ENCODE data around the gene ANKRD60.

The ANKRD60 gene

DNA sequence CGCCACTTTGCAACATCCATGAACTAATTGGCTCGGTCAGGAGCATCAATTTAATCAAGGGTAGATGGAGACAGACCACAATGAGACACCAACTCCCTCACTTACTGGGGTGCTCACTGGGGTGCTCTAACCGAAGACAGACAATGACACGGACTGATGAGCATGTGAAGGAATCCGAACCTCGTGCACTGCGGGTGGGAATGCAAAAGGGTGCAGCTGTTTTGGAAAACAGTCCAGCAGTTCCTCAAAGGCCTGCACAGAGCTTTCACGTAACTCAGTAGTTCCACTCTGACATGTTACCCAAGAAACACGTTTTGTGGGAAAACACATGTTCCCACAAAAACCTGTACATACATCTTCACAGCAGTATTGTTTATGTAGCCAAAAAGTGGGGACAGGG, 26.8 kb downstream of the ANKRD60 start:
- intact Hi-C loops (cut with DNase I) = loop anchor here (10.0 kb wide), 1 partner anchor 687 kb away; no protein-coding TSS in a partner anchor
- DNase-seq = no peak

DNA sequence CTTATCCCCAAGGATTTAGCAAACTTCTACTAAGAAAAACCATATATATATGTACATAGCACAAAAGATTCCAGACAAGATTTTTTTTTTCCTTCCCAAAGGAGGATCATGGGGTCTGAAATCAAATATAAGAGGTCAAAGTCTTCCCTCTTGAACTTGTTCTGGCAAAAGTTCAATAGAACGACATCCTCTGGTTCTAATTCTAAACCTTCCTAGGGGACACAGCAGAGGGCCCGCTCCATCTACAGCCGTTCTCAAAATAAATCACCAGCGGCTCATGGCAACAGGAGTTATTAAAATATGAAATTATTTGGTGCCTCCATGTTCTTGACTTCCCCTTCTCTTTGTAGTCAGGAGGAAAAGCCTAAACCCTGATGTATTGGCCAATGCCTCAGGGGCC, 29.0 kb downstream of the ANKRD60 start:
- intact Hi-C loops (cut with DNase I) = no loop called here
- no peak for DNase-seq

DNA sequence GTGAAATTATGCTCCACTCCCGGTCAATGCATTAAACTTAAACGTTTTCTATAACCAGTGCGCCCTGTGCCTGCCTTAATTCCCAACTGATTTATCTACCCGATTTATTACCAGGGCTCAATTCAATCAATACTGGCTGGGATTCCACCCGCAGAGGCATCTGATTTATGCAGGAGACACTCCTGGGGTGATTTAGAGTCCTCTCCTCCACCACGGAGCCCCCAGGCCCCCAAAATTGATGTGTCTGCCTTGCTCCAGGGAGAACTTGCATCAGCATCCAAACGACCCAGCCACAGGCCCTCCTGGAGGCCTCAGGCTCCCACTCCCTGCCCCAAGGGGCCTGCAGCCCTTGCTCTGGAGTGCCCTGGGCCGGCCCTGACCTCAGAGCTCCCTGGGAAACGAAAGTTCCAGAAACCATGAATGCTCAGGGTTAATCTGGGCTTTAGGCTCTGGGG, 29.5 kb downstream of the ANKRD60 start:
- intact Hi-C loops (cut with DNase I) = no loop called here
- DNase-seq = no peak

DNA sequence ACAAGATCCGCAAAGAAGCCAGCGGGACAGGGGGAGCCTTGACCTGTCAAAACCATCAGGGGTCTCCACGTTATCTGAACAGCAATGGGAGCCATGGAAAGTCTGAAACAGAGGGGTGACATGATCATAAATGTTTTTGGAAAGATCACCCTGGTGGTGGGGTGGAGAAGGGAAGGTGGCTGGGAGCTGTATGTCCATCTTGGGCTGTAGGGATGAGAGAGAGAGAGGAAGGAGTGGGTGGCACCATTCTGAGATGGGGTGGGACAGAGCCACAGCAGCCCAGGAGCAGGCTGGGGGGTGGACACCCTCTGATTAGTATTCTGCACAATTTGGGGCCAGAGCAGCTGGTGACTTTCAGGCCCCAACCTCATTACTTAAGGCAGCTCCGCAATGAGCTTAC, 30.1 kb downstream of the ANKRD60 start:
- DNase-seq = no peak
- intact Hi-C loops (cut with DNase I) = no loop called here

DNA sequence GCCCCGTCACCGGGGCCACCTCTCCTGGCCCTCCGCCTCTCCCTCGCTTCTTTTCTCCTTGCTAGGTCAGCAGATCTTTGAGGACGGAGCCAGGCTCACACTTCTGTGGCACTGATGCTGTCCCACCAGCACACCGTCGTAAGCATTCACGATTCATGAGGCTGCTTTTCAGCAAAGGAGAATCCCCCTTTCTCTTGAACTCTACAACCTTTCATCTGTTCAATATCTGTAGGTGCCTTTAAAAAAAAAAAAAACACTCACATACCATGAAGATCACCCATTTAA, 31.3 kb downstream of the ANKRD60 start:
- DNase-seq = no peak
- intact Hi-C loops (cut with DNase I) = no loop called here

DNA sequence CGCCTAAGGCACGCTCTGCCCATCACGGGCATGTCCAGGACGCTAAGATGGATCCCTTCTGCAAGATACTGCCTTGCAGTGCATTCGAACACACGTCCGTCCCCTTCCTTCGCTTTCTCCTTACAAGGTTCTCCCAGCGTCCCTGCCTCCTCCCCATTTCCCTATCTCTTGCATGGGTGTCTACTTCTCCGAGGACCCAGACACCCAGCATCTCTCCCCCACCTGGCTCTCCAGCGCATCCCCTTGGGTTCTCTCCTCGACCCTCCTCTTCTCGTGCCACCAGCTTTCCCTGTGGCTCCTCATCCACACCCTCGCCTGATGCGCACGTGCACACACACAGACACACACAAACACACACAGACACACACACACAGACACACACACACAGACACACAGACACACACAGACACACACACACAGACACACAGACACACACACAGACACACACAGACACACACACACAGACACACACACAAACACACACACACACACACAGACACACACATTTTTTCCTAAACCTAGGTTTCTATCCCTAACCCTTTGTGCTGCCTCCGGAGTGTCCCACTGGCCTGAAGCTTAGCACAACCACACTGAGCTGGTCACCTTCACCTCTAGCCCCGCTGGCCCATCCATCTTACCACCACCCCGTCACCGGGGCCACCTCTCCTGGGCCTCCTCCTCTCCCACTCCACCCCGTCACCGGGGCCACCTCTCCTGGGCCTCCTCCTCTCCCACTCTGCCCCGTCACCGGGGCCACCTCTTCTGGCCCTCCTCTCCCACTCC, 31.9 kb downstream of the ANKRD60 start:
- intact Hi-C loops (cut with DNase I) = no loop called here
- no peak for DNase-seq

DNA sequence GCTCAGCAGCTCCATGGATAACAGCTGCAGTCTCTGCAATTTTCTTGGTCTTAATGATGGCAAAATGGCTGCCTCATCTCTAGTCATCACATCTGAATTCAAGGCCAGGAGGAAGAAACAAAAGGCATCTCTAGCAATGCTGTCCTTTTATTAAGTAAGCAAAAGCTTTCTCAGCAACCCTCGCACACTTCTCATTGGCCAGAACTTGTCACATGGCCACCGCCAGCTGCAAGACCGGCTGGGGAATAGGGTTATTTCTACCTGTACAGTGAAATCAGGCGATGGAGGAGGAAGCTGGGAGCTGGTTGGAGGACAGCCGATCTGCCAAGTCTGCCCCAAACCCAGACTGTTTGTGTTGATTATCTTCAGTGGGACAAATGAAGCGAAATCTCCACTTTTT, 33.4 kb downstream of the ANKRD60 start:
- DNase-seq = no peak
- intact Hi-C loops (cut with DNase I) = no loop called here

DNA sequence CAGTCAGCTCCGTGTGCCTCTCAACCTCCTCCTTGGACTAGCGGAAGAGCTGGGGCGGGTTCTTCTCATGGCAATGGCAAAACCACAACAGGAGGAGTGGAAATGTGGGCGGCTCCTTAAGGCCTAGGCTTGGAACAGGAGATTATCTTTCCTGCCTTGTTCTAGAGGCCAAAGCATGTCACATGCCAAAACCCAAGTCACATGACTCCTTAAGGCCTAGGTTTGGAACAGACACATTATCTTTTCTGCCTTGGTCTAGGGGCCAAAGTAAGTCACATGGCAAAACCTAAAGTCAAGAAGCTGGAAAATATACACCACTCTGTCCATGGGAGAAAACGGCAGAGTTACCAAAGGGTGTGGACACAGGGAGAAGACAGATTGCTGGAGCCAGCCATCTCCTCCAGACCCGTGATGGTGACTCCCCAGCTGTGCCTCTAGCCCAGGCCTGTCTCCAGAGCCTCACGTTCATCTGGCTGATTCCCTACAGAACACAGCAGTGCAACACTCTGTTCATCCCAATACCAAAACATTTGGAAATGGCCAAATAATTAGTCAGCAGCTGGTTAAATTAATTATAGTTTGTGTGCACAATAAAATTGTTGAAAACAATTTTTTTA, 34.2 kb downstream of the ANKRD60 start:
- intact Hi-C loops (cut with DNase I) = no loop called here
- no peak for DNase-seq

DNA sequence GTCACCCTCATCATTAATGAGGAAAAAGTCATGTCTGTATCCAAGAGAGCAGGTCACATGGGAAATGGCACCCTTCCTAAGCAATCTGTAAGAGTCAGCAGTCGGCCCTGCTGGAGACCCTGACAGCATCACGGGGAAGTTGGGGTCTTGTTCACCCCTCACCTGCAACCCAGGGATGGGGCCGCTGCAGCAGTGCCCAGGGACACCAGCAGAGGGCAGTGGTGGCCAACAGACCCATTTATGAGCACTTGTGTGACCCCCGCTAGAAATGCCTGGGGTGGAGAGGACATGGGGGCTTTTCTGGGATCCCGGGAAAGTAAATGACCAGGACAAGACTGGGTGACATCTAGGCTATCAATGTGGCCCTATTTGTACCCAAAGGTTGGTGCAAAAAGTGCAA, 35.9 kb downstream of the ANKRD60 start:
- intact Hi-C loops (cut with DNase I) = no loop called here
- peak in 2 of 42 donors; percentile 36 to 54 for DNase-seq

DNA sequence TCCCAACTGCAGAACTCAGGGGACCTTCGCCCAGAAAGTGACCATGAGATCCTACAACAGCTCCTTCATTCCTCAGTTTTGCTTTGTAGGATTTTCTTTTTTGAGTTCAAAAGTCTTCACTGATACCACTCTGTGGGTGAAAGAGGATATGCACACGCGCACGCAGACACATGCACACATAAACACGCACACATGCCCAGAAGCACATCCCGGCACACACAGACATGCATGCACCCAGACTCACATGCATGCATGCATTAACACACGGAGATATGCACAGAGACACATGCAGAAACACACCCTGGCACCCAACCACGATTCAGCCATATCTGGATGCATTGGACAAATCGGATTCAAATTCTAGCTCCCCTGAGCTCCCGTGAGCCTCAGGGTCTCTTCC, 36.4 kb downstream of the ANKRD60 start:
- intact Hi-C loops (cut with DNase I) = no loop called here
- no peak for DNase-seq

DNA sequence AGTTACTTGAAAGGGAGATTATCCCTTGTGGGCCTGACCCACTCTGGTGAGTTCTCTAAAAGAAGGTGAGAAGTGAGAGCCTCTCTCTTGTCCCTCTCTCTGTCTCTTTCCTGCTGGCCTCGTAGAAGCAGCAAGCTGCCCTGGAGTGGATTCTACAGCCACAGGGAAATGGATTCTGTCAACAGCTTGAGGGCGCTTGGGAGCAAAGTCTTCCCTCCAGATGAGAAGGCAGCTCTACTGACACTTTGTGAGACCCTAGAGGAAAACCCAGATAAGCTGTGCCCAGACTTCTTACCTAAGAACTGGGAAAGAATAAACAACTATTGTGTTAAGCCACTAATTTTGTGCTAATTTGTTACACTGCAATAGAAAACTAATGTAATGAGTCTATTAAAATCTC, 39.9 kb downstream of the ANKRD60 start:
- DNase-seq = no peak
- intact Hi-C loops (cut with DNase I) = no loop called here

DNA sequence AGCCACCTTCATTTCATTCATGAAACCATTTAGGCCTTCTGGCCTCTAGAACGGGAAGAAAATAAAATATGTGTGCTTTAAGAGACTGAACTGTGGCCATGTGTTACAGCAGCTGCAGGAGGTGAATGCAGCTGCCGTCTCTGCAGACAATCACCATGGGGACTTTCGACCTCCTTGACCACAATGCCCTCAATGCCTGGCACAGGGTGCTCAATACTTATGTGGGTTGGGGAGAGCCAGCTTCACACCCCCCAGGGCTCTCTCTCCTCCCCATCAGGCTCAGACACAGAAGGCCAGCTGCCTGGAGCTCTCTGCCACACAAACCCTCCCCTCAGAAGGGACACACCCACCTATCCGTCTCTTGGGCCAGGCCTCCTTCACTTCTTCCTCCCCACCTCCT, 43.5 kb downstream of the ANKRD60 start:
- intact Hi-C loops (cut with DNase I) = no loop called here
- no peak for DNase-seq

DNA sequence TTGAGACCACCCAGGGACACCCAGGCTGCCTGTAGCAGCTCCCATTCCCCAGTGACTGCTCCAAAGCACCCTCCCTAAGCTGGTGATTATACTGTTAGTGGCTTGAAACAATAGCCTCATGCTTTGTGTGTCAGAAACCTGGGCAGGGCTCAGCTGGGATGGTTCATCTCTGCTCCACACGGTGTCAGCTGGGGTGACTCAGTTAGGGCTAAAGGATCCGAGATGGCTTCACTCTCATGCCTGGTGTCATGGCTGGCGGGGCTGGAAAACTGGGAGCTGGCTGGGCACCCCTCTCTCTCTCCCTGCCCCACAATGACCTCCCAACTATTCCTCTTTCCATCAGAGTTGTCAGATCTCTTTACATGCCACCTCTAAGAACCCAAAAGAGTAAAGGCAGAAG, 44.4 kb downstream of the ANKRD60 start:
- no peak for DNase-seq
- intact Hi-C loops (cut with DNase I) = no loop called here

DNA sequence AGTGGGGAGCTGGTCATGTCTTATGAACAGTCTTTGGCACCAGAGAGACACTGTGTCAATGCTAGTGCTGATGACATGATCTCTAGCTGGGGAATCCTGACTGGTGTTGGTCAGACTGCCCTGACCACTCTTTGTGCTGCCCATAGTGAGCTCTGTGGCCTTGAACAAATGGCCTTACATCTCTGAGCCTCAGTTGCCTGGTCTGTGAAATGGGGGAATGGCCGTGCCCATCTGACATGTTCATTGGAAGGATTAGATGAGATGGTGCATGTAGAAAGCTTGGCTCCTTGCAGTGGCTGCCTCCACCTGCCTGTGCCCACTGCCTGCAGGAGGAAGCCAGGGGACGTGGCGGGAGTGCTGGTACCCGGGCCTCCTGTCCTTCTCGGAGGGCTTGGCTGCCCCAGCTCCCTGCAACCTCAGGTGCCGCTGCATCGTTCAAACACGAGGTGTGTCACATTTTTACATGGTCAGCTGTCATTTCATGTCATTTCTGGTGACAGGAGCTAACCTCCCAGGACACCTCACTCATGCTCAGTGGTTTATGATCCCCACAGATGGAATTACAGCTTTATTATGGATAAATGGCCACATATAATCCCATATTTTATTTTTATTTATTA, 45.8 kb downstream of the ANKRD60 start:
- intact Hi-C loops (cut with DNase I) = no loop called here
- no peak for DNase-seq

DNA sequence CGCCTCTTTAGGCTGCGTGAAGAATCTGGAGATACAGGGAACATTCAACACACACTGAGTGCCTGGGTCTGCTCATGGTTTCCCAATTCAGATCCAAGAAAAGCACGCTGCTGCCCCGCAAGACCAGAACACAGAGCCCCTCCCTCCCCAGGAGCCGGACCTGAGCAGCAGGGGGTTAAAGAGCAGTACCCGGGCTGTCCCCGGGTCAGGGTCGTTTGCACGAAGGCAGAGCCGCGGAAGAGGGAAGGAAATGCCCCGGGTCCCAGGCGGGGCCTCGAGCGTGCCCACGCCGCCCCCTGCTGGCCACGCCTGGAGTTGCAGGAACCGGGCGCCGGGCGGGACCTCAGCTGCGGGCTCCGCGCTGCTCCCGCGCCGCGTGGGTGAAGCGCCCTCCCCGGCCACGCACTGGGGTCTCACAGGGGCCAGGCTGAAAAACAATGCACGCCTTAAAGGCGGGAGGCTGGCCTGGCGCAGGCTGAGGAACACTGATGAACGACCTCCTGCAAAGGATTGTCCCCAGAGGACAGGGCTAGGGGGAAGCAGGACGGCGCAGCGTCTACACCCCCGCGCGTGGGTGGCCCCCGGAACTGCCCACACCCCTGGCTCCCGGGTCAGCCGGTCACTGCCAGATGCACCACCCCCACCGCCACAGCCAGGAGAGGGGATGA, 48.9 kb downstream of the ANKRD60 start:
- DNase-seq = peak; percentile 8 to 88 (median 72)
- intact Hi-C loops (cut with DNase I) = loop anchor here (5.0 kb wide), 1 partner anchor 527 kb away; no protein-coding TSS in a partner anchor

DNA sequence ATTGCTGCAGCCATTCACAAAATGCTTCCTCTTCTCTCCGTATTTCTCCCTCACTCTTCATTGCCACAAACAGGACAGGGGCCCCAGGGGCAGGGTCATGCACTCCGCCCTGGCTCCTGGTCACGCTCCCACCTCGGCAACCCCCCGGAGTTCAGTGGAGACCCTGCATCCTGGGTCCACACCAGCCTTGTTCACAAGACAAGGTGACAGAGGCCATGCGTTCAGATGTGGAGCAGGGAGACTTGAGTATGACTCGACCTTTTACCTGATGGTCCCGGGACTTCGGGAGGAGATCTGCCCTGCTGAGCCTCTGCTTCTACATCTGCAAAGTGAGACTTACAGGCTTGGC, 49.4 kb downstream of the ANKRD60 start:
- intact Hi-C loops (cut with DNase I) = loop anchor here (5.0 kb wide), 1 partner anchor 527 kb away; no protein-coding TSS in a partner anchor
- DNase-seq = peak in 3 of 42 donors; percentile 17 to 39 (median 36)

DNA sequence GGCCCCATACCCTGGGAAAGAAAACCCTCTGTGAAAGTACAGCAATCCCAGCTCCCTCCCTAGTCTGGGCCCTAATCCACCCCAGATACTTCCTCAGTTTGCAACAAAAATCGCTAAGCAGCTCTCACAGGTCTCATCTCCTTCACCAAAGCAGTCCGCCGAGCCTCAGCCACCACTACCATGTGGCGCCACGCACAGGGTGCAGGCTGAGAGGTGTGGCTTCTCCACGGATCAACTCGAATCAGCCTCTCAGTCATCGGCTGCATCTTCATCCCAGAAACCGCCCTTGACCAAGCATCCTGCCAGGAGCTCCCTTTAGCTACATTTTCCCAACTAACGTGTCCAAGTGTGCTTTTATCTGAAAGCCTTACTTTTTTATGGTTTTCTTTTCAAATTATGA, 50.7 kb downstream of the ANKRD60 start:
- intact Hi-C loops (cut with DNase I) = loop anchor here (5.0 kb wide), 1 partner anchor 525 kb away; no protein-coding TSS in a partner anchor
- DNase-seq = no peak

DNA sequence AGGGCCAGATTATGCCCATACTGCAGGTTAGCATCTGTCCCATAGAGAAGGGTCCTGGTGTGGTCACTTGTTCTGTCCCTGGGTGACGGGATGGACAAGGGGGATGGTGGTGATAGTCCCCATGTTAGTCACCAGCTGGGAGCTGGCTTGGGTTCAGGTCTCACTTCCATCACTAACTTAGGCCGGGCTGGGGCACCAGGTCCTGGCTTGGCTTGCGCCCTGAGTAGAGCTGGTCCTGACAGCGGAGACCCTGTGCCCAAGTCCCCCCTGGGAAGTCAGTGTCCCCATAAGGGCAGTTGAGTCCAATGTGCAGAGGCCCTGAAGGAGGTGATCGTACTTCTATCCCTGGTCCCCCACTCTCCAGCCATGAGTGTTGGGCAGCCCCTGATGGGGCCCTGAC, 52.6 kb downstream of the ANKRD60 start:
- no peak for DNase-seq
- intact Hi-C loops (cut with DNase I) = loop anchor here (5.0 kb wide), 1 partner anchor 524 kb away; no protein-coding TSS in a partner anchor

DNA sequence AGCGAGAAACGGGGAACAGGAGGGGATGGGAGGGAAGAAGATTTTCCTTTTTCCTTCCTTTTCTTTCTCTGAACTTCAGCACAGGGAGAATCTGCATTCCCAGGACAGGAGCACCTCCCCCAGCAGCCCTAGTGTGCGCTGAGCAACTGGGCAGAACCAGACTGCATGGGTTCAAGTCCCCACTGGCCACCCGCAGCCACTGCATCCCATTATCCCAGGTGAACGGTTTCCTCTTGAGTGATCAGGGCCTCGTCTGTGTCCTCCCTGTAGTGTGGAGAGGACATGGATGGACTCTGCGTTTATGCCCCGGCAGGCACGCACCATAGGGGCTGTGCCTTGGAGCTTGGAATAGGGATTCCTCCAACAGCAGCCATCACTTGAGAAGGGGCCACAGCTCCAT, 53.0 kb downstream of the ANKRD60 start:
- intact Hi-C loops (cut with DNase I) = loop anchor here (5.0 kb wide), 1 partner anchor 523 kb away; no protein-coding TSS in a partner anchor
- DNase-seq = no peak

Measured in head of caudate nucleus (tissue), 42 donors.